ENCODE data around the gene ARHGEF16.

Gene ARHGEF16

GRCh38 chr1:3464649-3465025 lies 10.2 kb downstream of the ARHGEF16 start:
- Histone ChIP-seq H3K4me1 (peaks cover 45 to 74% (median 70%) of the 10 kb centered on the region in 10 experiments), H3K9me3 (replicated peaks in 1 of 11) (no peaks in the 10 kb centered on the region), H3K27ac (no peak overlapping the region), H3K27me3 (peaks cover 0 to 12% (median 0%) of the 10 kb centered on the region in 11 experiments; a peak in 2 of 22 replicates), H3K36me3 (no peaks in the 10 kb centered on the region), H4K20me1 (peaks cover 0 to 22% (median 0%) of the 10 kb centered on the region in 11 experiments; a peak in 9 of 22 replicates), H3K4me3 (no peak overlapping the region), H3K4me2 (peak overlapping the region in 8 of 11 experiments; percentile 67 to 93 (median 79); a peak in 16 of 22 replicates), H3K9ac (peak overlapping the region in 3 of 11 experiments; percentile 1 to 27 (median 7); a peak in 3 of 22 replicates)
- TF ChIP-seq Cebpa-rat (IDR thresholded peaks at IDR 0.05): no peak

- TF ChIP-seq Cebpa-rat (IDR thresholded peaks at IDR 0.05): no peak
- H3K27ac ChIP-seq: peak overlapping the region in 2 of 11 experiments; percentile 18 to 22; a peak in 1 of 22 replicates
- H3K9ac ChIP-seq: peak overlapping the region in 4 of 11 experiments; percentile 7 to 31 (median 28); a peak in 3 of 22 replicates
- peak overlapping the region; percentile 67 to 93 (median 79) for H3K4me2 ChIP-seq
- peaks cover 0 to 22% (median 0%) of the 10 kb centered on the region in 11 experiments; a peak in 9 of 22 replicates for H4K20me1 ChIP-seq
- H3K9me3 ChIP-seq (replicated peaks in 1 of 11): no peaks in the 10 kb centered on the region
- peaks cover 38 to 72% (median 67%) of the 10 kb centered on the region in 10 experiments for H3K4me1 ChIP-seq
- no peak overlapping the region for H3K4me3 ChIP-seq
- no peaks in the 10 kb centered on the region for H3K36me3 ChIP-seq
- peaks cover 0 to 12% (median 0%) of the 10 kb centered on the region in 11 experiments; a peak in 2 of 22 replicates for H3K27me3 ChIP-seq
Measured at GRCh38 chr1:3465091-3465934, 10.8 kb downstream of the ARHGEF16 start.

- Histone ChIP-seq H3K9me3 (replicated peaks in 1 of 11) (no peaks in the 10 kb centered on the region), H3K27me3 (peaks cover 0 to 12% (median 0%) of the 10 kb centered on the region in 11 experiments; a peak in 2 of 22 replicates)
- no peak for TF ChIP-seq Cebpa-rat (IDR thresholded peaks at IDR 0.05)
Measured at GRCh38 chr1:3465935-3466321, 11.5 kb downstream of the ARHGEF16 start.

GRCh38 chr1:3466366-3467075 lies 12.1 kb downstream of the ARHGEF16 start:
- H3K4me2 ChIP-seq: peak overlapping the region; percentile 67 to 93 (median 79)
- TF ChIP-seq Cebpa-rat (IDR thresholded peaks at IDR 0.05): no peak
- H3K9ac ChIP-seq: peak overlapping the region in 3 of 11 experiments; percentile 3 to 31 (median 22); a peak in 2 of 22 replicates
- H3K9me3 ChIP-seq (replicated peaks in 1 of 11): no peaks in the 10 kb centered on the region
- H4K20me1 ChIP-seq: peaks cover 0 to 22% (median 0%) of the 10 kb centered on the region in 11 experiments; a peak in 8 of 22 replicates
- peaks cover 40 to 75% (median 73%) of the 10 kb centered on the region in 10 experiments for H3K4me1 ChIP-seq
- 0 out of 22 replicates have a peak overlapping the region, but pooled peaks of 2 of the 11 experiments have one; percentile 6 to 28 for H3K27ac ChIP-seq
- H3K36me3 ChIP-seq: no peaks in the 10 kb centered on the region
- H3K4me3 ChIP-seq: no peak overlapping the region
- peaks cover 0 to 12% (median 0%) of the 10 kb centered on the region in 11 experiments; a peak in 2 of 22 replicates for H3K27me3 ChIP-seq

More at GRCh38 chr1:3465935-3466321, 11.5 kb downstream of the ARHGEF16 start:
- Histone ChIP-seq H3K9ac (peak overlapping the region in 4 of 11 experiments; percentile 3 to 31 (median 14); a peak in 3 of 22 replicates), H3K4me3 (no peak overlapping the region), H3K4me1 (peaks cover 38 to 72% (median 68%) of the 10 kb centered on the region in 10 experiments), H3K36me3 (no peaks in the 10 kb centered on the region), H3K27ac (0 out of 22 replicates have a peak overlapping the region, but pooled peaks of 2 of the 11 experiments have one; percentile 6 to 28), H4K20me1 (peaks cover 0 to 22% (median 0%) of the 10 kb centered on the region in 11 experiments; a peak in 8 of 22 replicates), H3K4me2 (peak overlapping the region; percentile 67 to 93 (median 79))

- Histone ChIP-seq H3K9me3 (replicated peaks in 1 of 11) (no peaks in the 10 kb centered on the region), H3K9ac (0 out of 22 replicates have a peak overlapping the region, but pooled peaks of 2 of the 11 experiments have one; percentile 14 to 32), H3K4me1 (peaks cover 48 to 83% (median 81%) of the 10 kb centered on the region in 10 experiments), H3K4me2 (peak overlapping the region; percentile 26 to 93 (median 79); a peak in 21 of 22 replicates), H3K27me3 (peaks cover 0 to 12% (median 0%) of the 10 kb centered on the region in 11 experiments; a peak in 2 of 22 replicates), H3K4me3 (no peak overlapping the region), H3K27ac (peak overlapping the region in 1 of 11 experiments; percentile 34; a peak in 1 of 22 replicates), H4K20me1 (peaks cover 0 to 30% (median 0%) of the 10 kb centered on the region in 11 experiments; a peak in 8 of 22 replicates), H3K36me3 (no peaks in the 10 kb centered on the region)
- no peak for TF ChIP-seq Cebpa-rat (IDR thresholded peaks at IDR 0.05)
Measured at GRCh38 chr1:3467096-3468036, 12.9 kb downstream of the ARHGEF16 start.

- Histone ChIP-seq H3K4me2 (peak overlapping the region; percentile 26 to 93 (median 79); a peak in 21 of 22 replicates), H3K27ac (peak overlapping the region in 1 of 11 experiments; percentile 34; a peak in 1 of 22 replicates), H3K4me1 (peaks cover 48 to 91% (median 82%) of the 10 kb centered on the region in 10 experiments), H4K20me1 (peaks cover 0 to 31% (median 0%) of the 10 kb centered on the region in 11 experiments; a peak in 8 of 22 replicates), H3K9ac (peak overlapping the region in 4 of 11 experiments; percentile 14 to 32 (median 22); a peak in 2 of 22 replicates), H3K27me3 (peaks cover 0 to 12% (median 0%) of the 10 kb centered on the region in 11 experiments; a peak in 2 of 22 replicates), H3K4me3 (no peak overlapping the region), H3K9me3 (replicated peaks in 1 of 11) (no peaks in the 10 kb centered on the region), H3K36me3 (no peaks in the 10 kb centered on the region)
- no peak for TF ChIP-seq Cebpa-rat (IDR thresholded peaks at IDR 0.05)
Measured at GRCh38 chr1:3468236-3469103, 14.0 kb downstream of the ARHGEF16 start.

Measured in BLaER1 treated with 17β-estradiol and CSF1 and Interleukin-3, amounts not matched to agents 10 nM and 100 nM (cell line).